ENCODE results near the gene FRMD1. TPM values are rescaled to one million over a fixed set of nuclear protein-coding genes. Genes with fewer than 3 reads are reported as not detected.

FRMD1 gene
- total and polyA plus RNA-seq, 2 of the 8 experiments (the other 6 are each of a cell fraction or from before 2014, with no cell fraction given): 0.36 TPM; not detected in 1

GRCh38 chr6:168109171-168109570 lies 30.2 kb upstream of the FRMD1 start:
- Histone ChIP-seq H3K14ac (ENCODE audit: insufficient read length) (no peak overlapping the region), H3K4ac (replicated peaks; ENCODE audit: insufficient read length, low read depth, low read length) (no peak overlapping the region), H2BK15ac (ENCODE audit: low read length) (no peak overlapping the region), H4K20me1 (replicated peaks in 1 of 2; ENCODE audit: control insufficient read depth in 1 of 2, insufficient read depth in 2 of 2, low read length in 2 of 2) (no peaks in the 10 kb centered on the region), H3K23me2 (ENCODE audit: low read depth, low read length) (no peaks in the 10 kb centered on the region), H3K27ac (ENCODE audit: low read depth, low read length) (no peak overlapping the region), H3K79me1 (ENCODE audit: low read depth, low read length) (no peaks in the 10 kb centered on the region), H3K23ac (ENCODE audit: insufficient read length) (no peak overlapping the region), H3K36me3 (ENCODE audit: control insufficient read depth in 2 of 4, insufficient read depth in 4 of 4, low read length in 3 of 4) (no peaks in the 10 kb centered on the region), H3K9ac (replicated peaks in 1 of 4; ENCODE audit: extremely low read depth in 1 of 4, low read depth in 3 of 4, low read length in 3 of 4) (no peak overlapping the region), H3K18ac (ENCODE audit: extremely low read depth, low read length) (no peak overlapping the region), H3K9me3 (ENCODE audit: insufficient read depth in 2 of 2, low read depth in 1 of 2, low read length in 1 of 2) (no peaks in the 10 kb centered on the region), H2BK120ac (replicated peaks; ENCODE audit: low read depth, low read length) (no peak overlapping the region), H3K79me2 (ENCODE audit: control insufficient read depth in 1 of 2, insufficient read depth in 2 of 2, low read length in 2 of 2) (no peaks in the 10 kb centered on the region), H3K4me3 (ENCODE audit: extremely low read depth in 1 of 4, insufficient read depth in 2 of 4, low read depth in 3 of 4, low read length in 4 of 4) (no peak overlapping the region), H2BK12ac (ENCODE audit: low read depth, low read length) (no peak overlapping the region), H2BK20ac (ENCODE audit: low read length) (no peak overlapping the region), H4K8ac (ENCODE audit: extremely low read depth, insufficient read depth, low read length) (no peak overlapping the region), H2AFZ (ENCODE audit: low read length) (no peak overlapping the region), H2AK5ac (ENCODE audit: low read depth, low read length) (no peak overlapping the region), H3K4me1 (replicated peaks in 1 of 4; ENCODE audit: control insufficient read depth in 3 of 4, insufficient read depth in 4 of 4, low read length in 3 of 4) (peaks cover 0 to 2% (median 0%) of the 10 kb centered on the region in 4 experiments; a peak in 1 of 7 replicates), H3K56ac (replicated peaks; ENCODE audit: insufficient read length, low read depth, low read length) (no peak overlapping the region), H2BK5ac (ENCODE audit: low read depth, low read length) (no peak overlapping the region), H3K27me3 (replicated peaks in 1 of 4; ENCODE audit: control insufficient read depth in 3 of 4, extremely low read depth in 1 of 4, insufficient read depth in 3 of 4, low read length in 3 of 4) (no peaks in the 10 kb centered on the region; a peak in 1 of 7 replicates), H4K91ac (replicated peaks; ENCODE audit: insufficient read length, low read length) (no peak overlapping the region), H3K4me2 (ENCODE audit: insufficient read depth in 1 of 2, low read depth in 2 of 2, low read length in 2 of 2) (no peak overlapping the region), H4K5ac (ENCODE audit: insufficient read length, low read depth, low read length) (no peak overlapping the region)
- POLR2A ChIA-PET (ENCODE audit: partially characterized antibody): interaction anchor here (1.2 kb wide), 1 partner anchor 23 kb away, joined by 3 read pairs; no protein-coding TSS in a partner anchor
- 97% methylated on average over 12 of the region's 12 CpGs; no CpG with 5 or more reads in 1 of the 2 experiments for WGBS, 2 experiments (ENCODE audit: extremely low coverage in 1 of 2, insufficient coverage in 1 of 2, insufficient read length in 1 of 2, insufficient replicate concordance in 2 of 2, low coverage in 1 of 2, low lambda C conversion rate in 2 of 2, missing lambda C conversion rate in 1 of 2)
- CTCF ChIA-PET (ENCODE audit: partially characterized antibody): interaction anchor here (0.6 to 3.7 kb wide), 5 partner anchors 8 to 654 kb away, joined by 3 to 15 read pairs (median 4); no protein-coding TSS in a partner anchor
- FAIRE-seq (no peak), DNase-seq (ENCODE audit: low read depth in 1 of 2, low spot score in 2 of 2) (no peak)
- TF ChIP-seq ZNF274 (IDR thresholded peaks at IDR 0.05; ENCODE audit: borderline replicate concordance, extremely low read depth, low read length) (no peak), E2F6 (IDR thresholded peaks at IDR 0.05) (no peak), TAF1 (IDR thresholded peaks at IDR 0.05; ENCODE audit: low read depth, low read length) (no peak), CHD1 (IDR thresholded peaks at IDR 0.05; ENCODE audit: low read depth, low read length) (no peak), BCL11A (IDR thresholded peaks at IDR 0.05; ENCODE audit: low read depth in 2 of 2, low read length in 2 of 2) (no peak), CTCF (IDR thresholded peaks at IDR 0.05; ENCODE audit: control extremely low read depth in 1 of 3, insufficient read depth in 1 of 3, low read depth in 1 of 3, low read length in 3 of 3) (no peak), POU5F1 (IDR thresholded peaks at IDR 0.05; ENCODE audit: low read depth, low read length) (no peak), NRF1 (IDR thresholded peaks at IDR 0.05; ENCODE audit: low read depth, low read length) (no peak), CREB1 (IDR thresholded peaks at IDR 0.05) (no peak), SUZ12 (IDR thresholded peaks at IDR 0.05; ENCODE audit: low read length) (no peak)
